ENCODE measurements around the gene SLC9A9.

Gene SLC9A9

GRCh38 chr3:143837076-143837475 lies 11.2 kb downstream of the SLC9A9 start:
- no peaks in the 10 kb centered on the region for H3K36me3 ChIP-seq (ENCODE audit: insufficient read depth, low read length)
- no peak overlapping the region for H3K27ac ChIP-seq (ENCODE audit: low read length)
- H2AFZ ChIP-seq (ENCODE audit: low read depth, low read length): no peak overlapping the region
- no peak for DNase-seq
- H3K27me3 ChIP-seq (ENCODE audit: insufficient read depth, low read length, poor library complexity): no peaks in the 10 kb centered on the region
- H3K4me2 ChIP-seq (ENCODE audit: insufficient read depth, low read length): no peak overlapping the region
- H3K4me1 ChIP-seq (ENCODE audit: insufficient read depth, low read length): no peaks in the 10 kb centered on the region
- H3K9ac ChIP-seq (ENCODE audit: low read depth, low read length): no peak overlapping the region
- no peaks in the 10 kb centered on the region for H3K79me2 ChIP-seq (ENCODE audit: insufficient read depth, low read length)
- TF ChIP-seq EZH2 (IDR thresholded peaks at IDR 0.05; ENCODE audit: borderline replicate concordance, low read depth, low read length, severe bottlenecking): no peak
- no peak for TF ChIP-seq CTCF (IDR thresholded peaks at IDR 0.05; ENCODE audit: borderline replicate concordance, extremely low read depth, low read length, poor library complexity, severe bottlenecking)
- H4K20me1 ChIP-seq (ENCODE audit: insufficient read depth, low read length): no peaks in the 10 kb centered on the region
- no peaks in the 10 kb centered on the region for H3K9me3 ChIP-seq (ENCODE audit: insufficient read depth, low read length, severe bottlenecking)
- ATAC-seq (ENCODE audit: insufficient read depth, low read depth): no peak
- H3K4me3 ChIP-seq (ENCODE audit: low read depth in 1 of 2, low read length in 2 of 2): no peak overlapping the region

DNA sequence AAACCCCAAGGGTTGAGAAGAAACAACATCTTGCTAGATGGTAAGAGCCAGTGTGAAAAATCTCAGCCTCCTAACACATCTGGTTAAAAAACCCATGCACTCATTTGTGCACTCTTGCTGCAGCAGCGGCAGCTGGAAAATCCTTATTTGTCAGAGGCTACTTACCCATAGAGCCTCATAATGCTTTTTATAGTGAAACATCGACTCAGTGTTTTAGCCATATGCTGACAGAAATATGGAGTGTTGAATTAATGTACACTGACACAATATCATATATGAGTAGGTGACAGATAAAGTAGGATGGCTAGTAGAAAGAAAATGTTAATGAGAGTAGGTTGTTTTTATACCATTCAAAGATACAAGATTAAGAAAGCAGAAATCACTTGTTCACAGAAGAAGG lies 13.0 kb downstream of the SLC9A9 start:
- H3K4me1 ChIP-seq (ENCODE audit: insufficient read depth, low read length): no peaks in the 10 kb centered on the region
- H3K79me2 ChIP-seq (ENCODE audit: insufficient read depth, low read length): no peaks in the 10 kb centered on the region
- H3K27me3 ChIP-seq (ENCODE audit: insufficient read depth, low read length, poor library complexity): no peaks in the 10 kb centered on the region
- no peak overlapping the region for H3K9ac ChIP-seq (ENCODE audit: low read depth, low read length)
- H3K36me3 ChIP-seq (ENCODE audit: insufficient read depth, low read length): no peaks in the 10 kb centered on the region
- H3K9me3 ChIP-seq (ENCODE audit: insufficient read depth, low read length, severe bottlenecking): no peaks in the 10 kb centered on the region
- DNase-seq (no peak), ATAC-seq (ENCODE audit: insufficient read depth, low read depth) (no peak)
- H2AFZ ChIP-seq (ENCODE audit: low read depth, low read length): no peak overlapping the region
- no peak overlapping the region for H3K27ac ChIP-seq (ENCODE audit: low read length)
- TF ChIP-seq CTCF (IDR thresholded peaks at IDR 0.05; ENCODE audit: borderline replicate concordance, extremely low read depth, low read length, poor library complexity, severe bottlenecking) (no peak), EZH2 (IDR thresholded peaks at IDR 0.05; ENCODE audit: borderline replicate concordance, low read depth, low read length, severe bottlenecking) (no peak)
- H3K4me2 ChIP-seq (ENCODE audit: insufficient read depth, low read length): no peak overlapping the region
- no peaks in the 10 kb centered on the region for H4K20me1 ChIP-seq (ENCODE audit: insufficient read depth, low read length)
- no peak overlapping the region for H3K4me3 ChIP-seq (ENCODE audit: low read depth in 1 of 2, low read length in 2 of 2)

DNA sequence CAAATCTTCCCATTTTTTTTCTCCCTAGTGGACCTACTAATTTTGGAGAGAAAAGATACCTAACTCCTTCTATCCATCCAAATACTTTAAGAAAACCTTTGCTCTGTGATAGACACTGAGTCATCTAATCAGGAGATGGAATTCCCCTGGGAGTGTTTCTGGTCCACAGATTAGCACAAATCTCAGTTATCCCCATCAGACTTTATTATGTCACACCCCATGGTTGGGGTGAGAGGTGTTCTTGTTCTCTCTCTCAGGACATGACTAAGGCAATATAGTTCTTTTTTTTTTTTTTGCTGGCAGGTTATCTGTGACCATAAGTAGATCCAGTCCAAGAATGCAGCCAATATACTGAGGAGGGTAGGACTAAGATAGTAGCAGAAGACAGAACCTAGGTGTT lies 15.8 kb downstream of the SLC9A9 start:
- no peaks in the 10 kb centered on the region for H3K4me1 ChIP-seq (ENCODE audit: insufficient read depth, low read length)
- no peaks in the 10 kb centered on the region for H3K27me3 ChIP-seq (ENCODE audit: insufficient read depth, low read length, poor library complexity)
- H3K4me2 ChIP-seq (ENCODE audit: insufficient read depth, low read length): no peak overlapping the region
- no peak overlapping the region for H2AFZ ChIP-seq (ENCODE audit: low read depth, low read length)
- no peaks in the 10 kb centered on the region for H3K36me3 ChIP-seq (ENCODE audit: insufficient read depth, low read length)
- H3K27ac ChIP-seq (ENCODE audit: low read length): no peak overlapping the region
- H3K79me2 ChIP-seq (ENCODE audit: insufficient read depth, low read length): no peaks in the 10 kb centered on the region
- H3K9me3 ChIP-seq (ENCODE audit: insufficient read depth, low read length, severe bottlenecking): no peaks in the 10 kb centered on the region
- ATAC-seq (ENCODE audit: insufficient read depth, low read depth): no peak
- H3K4me3 ChIP-seq (ENCODE audit: low read depth in 1 of 2, low read length in 2 of 2): no peak overlapping the region
- no peak overlapping the region for H3K9ac ChIP-seq (ENCODE audit: low read depth, low read length)
- TF ChIP-seq CTCF (IDR thresholded peaks at IDR 0.05; ENCODE audit: borderline replicate concordance, extremely low read depth, low read length, poor library complexity, severe bottlenecking): no peak
- H4K20me1 ChIP-seq (ENCODE audit: insufficient read depth, low read length): no peaks in the 10 kb centered on the region
- DNase-seq: no peak

- H3K79me2 ChIP-seq (ENCODE audit: insufficient read depth, low read length): no peaks in the 10 kb centered on the region
- H3K9me3 ChIP-seq (ENCODE audit: insufficient read depth, low read length, severe bottlenecking): no peaks in the 10 kb centered on the region
- H3K9ac ChIP-seq (ENCODE audit: low read depth, low read length): no peak overlapping the region
- no peaks in the 10 kb centered on the region for H4K20me1 ChIP-seq (ENCODE audit: insufficient read depth, low read length)
- no peaks in the 10 kb centered on the region for H3K4me1 ChIP-seq (ENCODE audit: insufficient read depth, low read length)
- H3K4me3 ChIP-seq (ENCODE audit: low read depth in 1 of 2, low read length in 2 of 2): no peak overlapping the region
- no peak overlapping the region for H2AFZ ChIP-seq (ENCODE audit: low read depth, low read length)
- ATAC-seq (ENCODE audit: insufficient read depth, low read depth): no peak
- H3K27me3 ChIP-seq (ENCODE audit: insufficient read depth, low read length, poor library complexity): no peaks in the 10 kb centered on the region
- no peak overlapping the region for H3K27ac ChIP-seq (ENCODE audit: low read length)
- TF ChIP-seq CTCF (IDR thresholded peaks at IDR 0.05; ENCODE audit: borderline replicate concordance, extremely low read depth, low read length, poor library complexity, severe bottlenecking) (no peak), EZH2 (IDR thresholded peaks at IDR 0.05; ENCODE audit: borderline replicate concordance, low read depth, low read length, severe bottlenecking) (no peak)
- no peak for DNase-seq
- no peaks in the 10 kb centered on the region for H3K36me3 ChIP-seq (ENCODE audit: insufficient read depth, low read length)
- no peak overlapping the region for H3K4me2 ChIP-seq (ENCODE audit: insufficient read depth, low read length)
These were observed 16.3 kb downstream of the SLC9A9 start for GRCh38 chr3:143831994-143832393.

All from DND-41 (cell line).